Breast epithelium (tissue), 4 donors: ENCODE data around the gene ZMYND11. TPM values are rescaled to one million over a fixed set of nuclear protein-coding genes. Genes with fewer than 3 reads are reported as not detected.

Source experiments
- DNase-seq, 2 donors: peaks; one replicate each; pipeline ENCODE4 v3.0.0-alpha.2; 2019; ENCODE audit warnings: low spot score in 2 of 2
- H3K27ac ChIP-seq, 2 donors: fragments of 200-600 bp; sonication (generic) in 1 of 2; one replicate each; pipeline ENCODE4 v1.5.1; 2016 to 2019; ENCODE audit warnings: mild to moderate bottlenecking in 1 of 2
- H3K27me3 ChIP-seq, 2 donors: fragments of 200-600 bp; sonication (generic) in 1 of 2; one replicate each; pipeline versions ENCODE4 v1.5.1 to v1.6.0; 2017 to 2019; ENCODE audit warnings: control low read depth in 1 of 2, mild to moderate bottlenecking in 1 of 2
- H3K36me3 ChIP-seq: fragments of 200-600 bp; one replicate; pipeline ENCODE4 v1.5.1; 2019
- H3K4me1 ChIP-seq, 2 donors: fragments of 200-600 bp; sonication (generic); one replicate each; pipeline ENCODE4 v1.5.1; 2016 to 2019; ENCODE audit warnings: control low read depth in 1 of 2
- H3K4me3 ChIP-seq, 3 donors: fragments of 200-600 bp; sonication (generic); 1 replicate in 2 of 3; 2 replicates in 1 of 3; pipeline ENCODE4 v1.5.1; 2016 to 2019; ENCODE audit warnings: mild to moderate bottlenecking in 3 of 3, moderate library complexity in 2 of 3
- H3K9me3 ChIP-seq, 2 donors: fragments of 200-600 bp; sonication (generic) in 1 of 2; one replicate each; pipeline ENCODE4 v1.5.1; 2016 to 2019; ENCODE audit warnings: control low read depth in 1 of 2
- CTCF ChIP-seq, 3 donors: fragments of 450-650 bp; IDR thresholded peaks; one replicate each; pipeline ENCODE4 v1.5.1; 2016 to 2017; ENCODE audit warnings: antibody characterized with exemption in 3 of 3, mild to moderate bottlenecking in 3 of 3, moderate library complexity in 3 of 3
- POLR2A ChIP-seq: fragments of 450-650 bp; IDR thresholded peaks from one replicate; pipeline ENCODE4 v1.6.1; 2016; ENCODE audit warnings: antibody characterized with exemption, mild to moderate bottlenecking, moderate library complexity
- POLR2AphosphoS5 ChIP-seq, 3 donors: sonication (generic); formaldehyde crosslinking; IDR thresholded peaks; one replicate each; pipeline ENCODE4 v1.6.1; 2017; ENCODE audit warnings: antibody characterized with exemption in 3 of 3
- intact Hi-C: fragments of 100-400 bp; cut with DNase I; formaldehyde crosslinking; loops from one replicate; pipeline ENCODE4 v1.15.1; 2023; ENCODE audit warnings: low total_unique reads
- total RNA-seq, 3 donors: library from RNA; depleted of rRNA; stranded (reverse); fragments of >200 nt; gene quantifications; one replicate each; pipeline ENCODE4 v1.1.0, GENCODE V29; 2016

ZMYND11 gene
- total RNA-seq, 3 donors from 2014 or later, result 73.7 to 96.2 (median 83.7) TPM

- Histone ChIP-seq H3K4me3 (no peak overlapping the region), H3K36me3 (peaks cover 4% of the 10 kb centered on the region), H3K27ac (no peak overlapping the region), H3K9me3 (no peaks in the 10 kb centered on the region), H3K27me3 (no peaks in the 10 kb centered on the region), H3K4me1 (no peaks in the 10 kb centered on the region)
- intact Hi-C loops, result no loop called here
- DNase-seq, result no peak
- no peak for TF ChIP-seq POLR2A
- no peak for TF ChIP-seq CTCF (IDR thresholded peaks at IDR 0.05)
- TF ChIP-seq POLR2AphosphoS5 (IDR thresholded peaks at IDR 0.05), result no peak
Observed at GRCh38 chr10:279232-279631, 144.0 kb downstream of the ZMYND11 start.

- Histone ChIP-seq H3K4me1 (no peaks in the 10 kb centered on the region), H3K27ac (no peak overlapping the region), H3K9me3 (no peaks in the 10 kb centered on the region), H3K36me3 (peaks cover 4% of the 10 kb centered on the region), H3K27me3 (no peaks in the 10 kb centered on the region), H3K4me3 (no peak overlapping the region)
- DNase-seq, result no peak
- intact Hi-C loops, result no loop called here
- TF ChIP-seq POLR2A, result no peak
Observed at GRCh38 chr10:279655-280054, 144.4 kb downstream of the ZMYND11 start.

GRCh38 chr10:282294-283139 is 147.3 kb downstream of the ZMYND11 start:
- Histone ChIP-seq H3K4me3 (no peak overlapping the region), H3K27ac (no peak overlapping the region), H3K9me3 (no peaks in the 10 kb centered on the region), H3K27me3 (no peaks in the 10 kb centered on the region), H3K4me1 (no peaks in the 10 kb centered on the region), H3K36me3 (peaks cover 4% of the 10 kb centered on the region)
- intact Hi-C loops, result no loop called here
- no peak for DNase-seq
- no peak for TF ChIP-seq POLR2A
- TF ChIP-seq CTCF (IDR thresholded peaks at IDR 0.05), result no peak
- TF ChIP-seq POLR2AphosphoS5 (IDR thresholded peaks at IDR 0.05), result no peak

GRCh38 chr10:283140-283479 is 147.9 kb downstream of the ZMYND11 start:
- H3K36me3 ChIP-seq, result peaks cover 4% of the 10 kb centered on the region
- intact Hi-C loops, result no loop called here

GRCh38 chr10:283916-284356 is 148.7 kb downstream of the ZMYND11 start:
- Histone ChIP-seq H3K9me3 (no peaks in the 10 kb centered on the region), H3K27ac (no peak overlapping the region), H3K4me3 (no peak overlapping the region), H3K27me3 (no peaks in the 10 kb centered on the region), H3K36me3 (peaks cover 4% of the 10 kb centered on the region), H3K4me1 (no peaks in the 10 kb centered on the region)
- intact Hi-C loops, result no loop called here
- TF ChIP-seq POLR2A, result no peak
- TF ChIP-seq POLR2AphosphoS5 (IDR thresholded peaks at IDR 0.05), result no peak
- TF ChIP-seq CTCF (IDR thresholded peaks at IDR 0.05), result no peak
- no peak for DNase-seq

More at GRCh38 chr10:283140-283479, 147.9 kb downstream of the ZMYND11 start:
- DNase-seq, result no peak
- TF ChIP-seq POLR2AphosphoS5 (IDR thresholded peaks at IDR 0.05), result no peak
- TF ChIP-seq POLR2A, result no peak
- no peak for TF ChIP-seq CTCF (IDR thresholded peaks at IDR 0.05)
- Histone ChIP-seq H3K27ac (no peak overlapping the region), H3K4me1 (no peaks in the 10 kb centered on the region), H3K27me3 (no peaks in the 10 kb centered on the region), H3K9me3 (no peaks in the 10 kb centered on the region), H3K4me3 (no peak overlapping the region)
